ENCODE measurements around the gene DACT3.
A peak's percentile ranks its signal among the peaks of the same experiment; 100 is the strongest.

DNA sequence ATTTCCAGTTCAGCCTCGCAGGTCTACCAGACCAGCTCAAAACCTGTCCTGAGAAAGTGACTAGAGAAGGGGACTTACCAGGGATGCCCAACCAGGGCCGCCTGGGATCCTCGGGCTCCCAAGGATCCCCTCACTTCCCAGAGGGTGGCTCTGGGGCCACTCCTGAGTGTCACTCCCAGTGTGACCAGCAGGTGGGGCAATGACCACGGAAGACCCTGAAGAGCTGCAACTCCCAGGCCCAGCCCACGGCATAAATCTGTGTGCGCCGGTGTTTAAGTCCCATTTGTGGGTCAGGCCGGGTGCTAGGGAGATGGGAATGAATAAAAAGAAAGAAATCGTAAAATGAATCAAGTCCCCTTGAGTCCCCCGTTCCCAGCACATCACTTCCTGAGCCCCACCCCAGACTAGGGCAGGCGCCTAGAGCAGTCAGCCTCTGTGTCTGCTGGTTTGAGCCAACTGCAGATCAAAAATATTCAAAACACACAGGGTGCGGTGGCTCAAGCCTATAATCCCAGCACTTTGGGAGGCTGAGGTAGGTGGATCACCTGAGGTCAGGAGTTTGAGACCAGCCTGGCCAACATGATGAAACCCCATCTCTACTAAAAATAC lies 46.8 kb downstream of the DACT3 start:
- TF ChIP-seq, protein P1, sequence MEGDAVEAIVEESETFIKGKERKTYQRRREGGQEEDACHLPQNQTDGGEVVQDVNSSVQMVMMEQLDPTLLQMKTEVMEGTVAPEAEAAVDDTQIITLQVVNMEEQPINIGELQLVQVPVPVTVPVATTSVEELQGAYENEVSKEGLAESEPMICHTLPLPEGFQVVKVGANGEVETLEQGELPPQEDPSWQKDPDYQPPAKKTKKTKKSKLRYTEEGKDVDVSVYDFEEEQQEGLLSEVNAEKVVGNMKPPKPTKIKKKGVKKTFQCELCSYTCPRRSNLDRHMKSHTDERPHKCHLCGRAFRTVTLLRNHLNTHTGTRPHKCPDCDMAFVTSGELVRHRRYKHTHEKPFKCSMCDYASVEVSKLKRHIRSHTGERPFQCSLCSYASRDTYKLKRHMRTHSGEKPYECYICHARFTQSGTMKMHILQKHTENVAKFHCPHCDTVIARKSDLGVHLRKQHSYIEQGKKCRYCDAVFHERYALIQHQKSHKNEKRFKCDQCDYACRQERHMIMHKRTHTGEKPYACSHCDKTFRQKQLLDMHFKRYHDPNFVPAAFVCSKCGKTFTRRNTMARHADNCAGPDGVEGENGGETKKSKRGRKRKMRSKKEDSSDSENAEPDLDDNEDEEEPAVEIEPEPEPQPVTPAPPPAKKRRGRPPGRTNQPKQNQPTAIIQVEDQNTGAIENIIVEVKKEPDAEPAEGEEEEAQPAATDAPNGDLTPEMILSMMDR (IDR thresholded peaks at IDR 0.05), result peak in 2 of 3 donors; percentile 11 to 81
- TF ChIP-seq POLR2A (IDR thresholded peaks at IDR 0.05), result no peak

Data from lower leg skin (tissue), 3 donors.